ENCODE measurements around the gene ZCCHC10.
"Not testable (repeated sequence)": the region's sequence is repeated elsewhere in the genome, so short reads cannot be mapped to it uniquely, and the experiment has no call there.

The ZCCHC10 gene

GRCh38 chr5:133041157-133041784, 14.9 kb upstream of the ZCCHC10 start:
- DNase-seq (ENCODE audit: low spot score) = no peak

GRCh38 chr5:133036677-133037076, 10.3 kb upstream of the ZCCHC10 start:
- DNase-seq (ENCODE audit: low spot score) = not testable (repeated sequence)

- no peak for DNase-seq (ENCODE audit: low spot score)
Observed at GRCh38 chr5:133035224-133035623, 8.9 kb upstream of the ZCCHC10 start.

- no peak for DNase-seq (ENCODE audit: low spot score)
Observed at GRCh38 chr5:133034064-133034463, 7.7 kb upstream of the ZCCHC10 start.

GRCh38 chr5:133032852-133033742, 6.7 kb upstream of the ZCCHC10 start:
- DNase-seq (ENCODE audit: low spot score) = no peak

GRCh38 chr5:133030343-133031005, 4.1 kb upstream of the ZCCHC10 start:
- DNase-seq (ENCODE audit: low spot score) = no peak

- no peak for DNase-seq (ENCODE audit: low spot score)
Observed at GRCh38 chr5:133029416-133029815, 3.1 kb upstream of the ZCCHC10 start.

GRCh38 chr5:133026664-133027153, 360 bp upstream of the ZCCHC10 start:
- DNase-seq (ENCODE audit: low spot score) = peak; percentile 13

- DNase-seq (ENCODE audit: low spot score) = not testable (repeated sequence)
Observed at GRCh38 chr5:133019471-133019870, 6.9 kb downstream of the ZCCHC10 start.

GRCh38 chr5:133017964-133018363, 8.4 kb downstream of the ZCCHC10 start:
- DNase-seq (ENCODE audit: low spot score) = no peak

GRCh38 chr5:133015466-133015865, 10.9 kb downstream of the ZCCHC10 start:
- no peak for DNase-seq (ENCODE audit: low spot score)

- not testable (repeated sequence) for DNase-seq (ENCODE audit: low spot score)
Observed at GRCh38 chr5:133008455-133008854, 17.9 kb downstream of the ZCCHC10 start.

- DNase-seq (ENCODE audit: low spot score) = no peak
Observed at GRCh38 chr5:133006653-133007052, 19.7 kb downstream of the ZCCHC10 start.

GRCh38 chr5:132999246-132999645, 27.1 kb downstream of the ZCCHC10 start:
- no peak for DNase-seq (ENCODE audit: low spot score)

- DNase-seq (ENCODE audit: low spot score) = no peak
Observed at GRCh38 chr5:132998556-132998955, 27.8 kb downstream of the ZCCHC10 start.

GRCh38 chr5:132996307-132996706, 30.0 kb downstream of the ZCCHC10 start:
- no peak for DNase-seq (ENCODE audit: low spot score)

GRCh38 chr5:132987531-132988408, 38.6 kb downstream of the ZCCHC10 start:
- no peak for DNase-seq (ENCODE audit: low spot score)

- not testable (repeated sequence) for DNase-seq (ENCODE audit: low spot score)
Observed at GRCh38 chr5:132982971-132983370, 43.4 kb downstream of the ZCCHC10 start.

- DNase-seq (ENCODE audit: low spot score) = no peak
Observed at GRCh38 chr5:132981288-132981687, 45.1 kb downstream of the ZCCHC10 start.

GRCh38 chr5:132979976-132980375, 46.4 kb downstream of the ZCCHC10 start:
- DNase-seq (ENCODE audit: low spot score) = no peak

- no peak for DNase-seq (ENCODE audit: low spot score)
Observed at GRCh38 chr5:132979367-132979940, 46.9 kb downstream of the ZCCHC10 start.
